BJ (cell line): ENCODE data around the gene NEGR1. TPM values are rescaled to one million over a fixed set of nuclear protein-coding genes. Genes with fewer than 3 reads are reported as not detected.

Experiments used
- CTCF ChIA-PET: fragments of 350-600 bp; formaldehyde crosslinking; extraction: SDS; loops from one replicate; lab custom pipeline; 2021; ENCODE audit warnings: antibody characterized with exemption, inconsistent platforms; lab: Yijun Ruan, JAX
- POLR2A ChIA-PET: fragments of 300-600 bp; sonication (Branson Sonifier 250); formaldehyde crosslinking; extraction: SDS; loops from one replicate; lab custom pipeline; 2021; ENCODE audit warnings: antibody characterized with exemption; lab: Charles Lee
- DNase-seq: peaks from one replicate; pipeline ENCODE4 v3.0.0-alpha.2; 2011; ENCODE audit warnings: low read depth
- H3K27me3 ChIP-seq: 2 replicates; pipeline ENCODE4 v1.6.0; 2011; ENCODE audit warnings: low read length; ENCODE audit not compliant: control insufficient read depth, insufficient read depth
- H3K36me3 ChIP-seq: 2 replicates; pipeline ENCODE4 v1.5.1; 2011; ENCODE audit warnings: low read length; ENCODE audit not compliant: control insufficient read depth, insufficient read depth
- H3K4me3 ChIP-seq: 2 replicates; pipeline ENCODE4 v1.5.1; 2011; ENCODE audit warnings: low read depth, mild to moderate bottlenecking, control low read depth, low read length
- polyA plus RNA-seq: library from polyadenylated mRNA; depleted of rRNA; stranded (reverse); fragments of >200 nt; gene quantifications from 2 replicates; pipeline ENCODE4 v1.2.3, GENCODE V29; 2011
- TF ChIP-seq, protein P1 (sequence below): IDR thresholded peaks from 2 replicates; pipeline ENCODE4 v1.5.1; 2011; ENCODE audit warnings: low read depth, mild to moderate bottlenecking, control low read depth, inconsistent platforms, low read length, moderate library complexity; ENCODE audit not compliant: insufficient read depth

NEGR1 gene
- polyA plus RNA-seq, 1 experiment: 15.4 TPM

DNA sequence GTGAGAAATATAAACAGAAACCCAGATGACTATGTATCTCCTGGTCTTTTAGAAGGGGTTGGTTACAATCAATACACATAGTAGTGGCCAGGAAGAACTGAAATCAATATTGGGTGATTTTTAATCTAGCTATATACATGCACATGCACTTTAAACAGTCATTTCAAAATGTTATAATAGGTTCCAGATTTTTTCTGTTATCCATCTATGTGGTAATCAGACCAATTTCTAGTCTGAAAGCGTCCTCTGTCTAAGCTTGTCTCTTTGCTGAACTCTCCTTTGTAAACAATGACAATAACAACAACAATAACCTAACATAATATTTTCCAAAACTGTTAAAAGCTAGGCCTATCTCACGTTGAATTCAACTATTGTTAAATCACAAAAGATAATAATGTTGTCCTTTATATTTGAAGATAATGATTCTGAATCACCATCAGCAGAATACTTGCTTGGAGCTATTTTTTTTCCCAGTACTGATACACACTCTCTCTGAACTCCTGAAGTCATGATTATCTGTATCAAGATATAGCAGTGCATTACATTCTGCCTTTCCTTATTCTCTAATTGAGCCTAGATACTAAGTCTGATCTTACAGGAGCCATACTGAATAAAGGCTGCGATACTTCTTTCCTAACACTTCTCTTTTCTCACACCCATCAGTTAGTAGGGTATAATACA is 704.7 kb downstream of the NEGR1 start:
- CTCF ChIA-PET: no interaction called here
- DNase-seq: no peak

DNA sequence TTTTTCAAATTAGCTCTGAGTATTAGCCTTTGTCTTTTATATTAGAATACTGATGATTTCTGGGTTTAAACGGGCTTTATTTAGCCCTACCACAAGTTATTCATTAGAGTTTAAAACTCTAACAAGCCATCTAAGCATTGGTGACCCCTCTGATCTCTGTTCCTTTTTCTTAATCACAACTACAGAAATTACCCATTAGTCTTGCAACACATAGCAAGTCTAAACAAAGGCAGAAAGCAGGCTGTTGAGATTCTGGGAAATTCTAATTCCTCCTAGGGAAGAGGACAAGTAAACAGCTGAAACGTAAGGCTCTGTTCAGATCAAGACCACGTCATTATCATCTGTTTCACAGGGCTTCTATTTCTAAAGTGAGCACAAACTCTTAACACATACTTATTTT is 710.3 kb downstream of the NEGR1 start:
- no peaks in the 10 kb centered on the region for H3K27me3 ChIP-seq
- no peaks in the 10 kb centered on the region for H3K36me3 ChIP-seq
- no peak for DNase-seq
- CTCF ChIA-PET: no interaction called here
- POLR2A ChIA-PET: no interaction called here
- TF ChIP-seq, protein P1, sequence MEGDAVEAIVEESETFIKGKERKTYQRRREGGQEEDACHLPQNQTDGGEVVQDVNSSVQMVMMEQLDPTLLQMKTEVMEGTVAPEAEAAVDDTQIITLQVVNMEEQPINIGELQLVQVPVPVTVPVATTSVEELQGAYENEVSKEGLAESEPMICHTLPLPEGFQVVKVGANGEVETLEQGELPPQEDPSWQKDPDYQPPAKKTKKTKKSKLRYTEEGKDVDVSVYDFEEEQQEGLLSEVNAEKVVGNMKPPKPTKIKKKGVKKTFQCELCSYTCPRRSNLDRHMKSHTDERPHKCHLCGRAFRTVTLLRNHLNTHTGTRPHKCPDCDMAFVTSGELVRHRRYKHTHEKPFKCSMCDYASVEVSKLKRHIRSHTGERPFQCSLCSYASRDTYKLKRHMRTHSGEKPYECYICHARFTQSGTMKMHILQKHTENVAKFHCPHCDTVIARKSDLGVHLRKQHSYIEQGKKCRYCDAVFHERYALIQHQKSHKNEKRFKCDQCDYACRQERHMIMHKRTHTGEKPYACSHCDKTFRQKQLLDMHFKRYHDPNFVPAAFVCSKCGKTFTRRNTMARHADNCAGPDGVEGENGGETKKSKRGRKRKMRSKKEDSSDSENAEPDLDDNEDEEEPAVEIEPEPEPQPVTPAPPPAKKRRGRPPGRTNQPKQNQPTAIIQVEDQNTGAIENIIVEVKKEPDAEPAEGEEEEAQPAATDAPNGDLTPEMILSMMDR: no peak
- no peak overlapping the region for H3K4me3 ChIP-seq

More for the DNA sequence above, 704.7 kb downstream of the NEGR1 start:
- H3K36me3 ChIP-seq: no peaks in the 10 kb centered on the region
- H3K4me3 ChIP-seq: no peak overlapping the region
- no peaks in the 10 kb centered on the region for H3K27me3 ChIP-seq
- TF ChIP-seq, protein P1: no peak
- POLR2A ChIA-PET: interaction anchor here (0.5 kb wide), 1 partner anchor 85 kb away, joined by 4 read pairs; no protein-coding TSS in a partner anchor

DNA sequence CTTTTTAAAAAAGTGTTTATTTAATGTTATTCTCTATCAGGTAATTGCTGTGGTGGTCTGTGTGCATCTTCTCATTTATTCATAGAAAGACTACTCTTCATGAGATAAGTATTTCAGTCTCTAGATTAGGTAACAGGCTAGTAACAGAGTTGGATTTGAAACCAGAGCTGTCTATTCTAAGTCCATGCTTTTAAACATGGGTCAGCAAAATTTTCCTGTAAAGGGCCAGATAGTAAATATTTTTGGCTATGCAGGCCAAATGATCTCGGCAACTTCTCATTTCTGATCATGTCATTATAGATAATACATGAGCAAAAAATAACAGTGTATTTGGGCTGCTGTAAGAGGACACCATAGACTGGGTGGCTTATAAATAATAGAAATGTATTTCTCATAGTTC is 715.9 kb downstream of the NEGR1 start:
- no peaks in the 10 kb centered on the region for H3K36me3 ChIP-seq
- H3K4me3 ChIP-seq: no peak overlapping the region
- ChIA-PET POLR2A (no interaction called here), CTCF (no interaction called here)
- TF ChIP-seq, protein P1: no peak
- DNase-seq: no peak
- H3K27me3 ChIP-seq: no peaks in the 10 kb centered on the region

DNA sequence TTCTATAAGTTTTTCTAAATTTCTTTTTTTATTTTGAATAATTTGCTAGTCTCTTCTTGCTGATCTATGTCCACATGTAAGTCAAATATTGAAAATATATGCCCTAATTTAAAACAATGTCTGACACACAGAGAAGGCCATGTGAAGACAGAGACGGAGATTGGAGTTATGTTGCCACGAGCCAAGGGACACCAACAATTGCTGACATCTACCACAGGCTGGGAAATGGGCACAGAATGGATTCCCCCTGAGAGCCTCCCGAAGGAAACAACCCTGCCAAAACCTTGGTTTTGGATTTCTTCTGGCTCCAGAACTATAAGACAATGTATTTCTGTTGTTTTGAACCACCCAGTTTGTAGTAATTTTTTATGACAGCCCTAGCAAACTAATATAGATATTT is 716.5 kb downstream of the NEGR1 start:
- no peaks in the 10 kb centered on the region for H3K36me3 ChIP-seq
- no peak overlapping the region for H3K4me3 ChIP-seq
- TF ChIP-seq, protein P1: no peak
- ChIA-PET POLR2A (no interaction called here), CTCF (no interaction called here)
- DNase-seq: no peak
- no peaks in the 10 kb centered on the region for H3K27me3 ChIP-seq

DNA sequence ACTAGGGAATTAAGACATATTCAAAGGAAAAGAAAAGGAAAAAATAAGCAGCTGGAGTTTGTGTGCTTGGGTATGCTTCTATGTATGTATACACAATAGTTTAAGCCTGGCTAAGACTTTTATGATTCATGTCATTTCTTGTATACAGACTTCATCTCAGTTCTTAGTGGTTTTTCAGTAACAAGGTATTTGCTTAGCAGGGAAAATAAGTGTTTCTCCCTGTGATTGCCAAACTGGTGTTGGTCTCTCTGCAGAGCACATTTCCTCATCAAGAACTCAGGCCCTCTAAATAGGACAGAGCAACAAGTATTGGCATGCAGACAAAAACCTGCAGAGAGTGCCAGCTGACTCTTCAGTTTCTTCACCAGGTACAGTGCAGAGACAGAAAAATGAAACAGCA is 717.1 kb downstream of the NEGR1 start:
- DNase-seq: no peak
- CTCF ChIA-PET: no interaction called here
- Histone ChIP-seq H3K27me3 (no peaks in the 10 kb centered on the region), H3K36me3 (no peaks in the 10 kb centered on the region), H3K4me3 (no peak overlapping the region)
- POLR2A ChIA-PET: no interaction called here
- TF ChIP-seq, protein P1: no peak
